Choroid plexus epithelial cell (primary cell): Measurements from ENCODE around the gene AUP1.

Experiments used
- DNase-seq: peaks from one replicate; pipeline ENCODE4 v3.0.0-alpha.2; 2010; ENCODE audit warnings: low read depth
- H3K4me3 ChIP-seq: 2 replicates; pipeline ENCODE4 v1.5.1; 2011; ENCODE audit warnings: low read depth, mild to moderate bottlenecking, control low read depth, low read length, moderate library complexity
- TF ChIP-seq, protein P1 (sequence below): conservative IDR thresholded peaks from 2 replicates; pipeline ENCODE4 v1.5.1; 2011; ENCODE audit warnings: low read depth, mild to moderate bottlenecking, control low read depth, inconsistent platforms, low read length, moderate library complexity

The AUP1 gene

GRCh38 chr2:74527741-74528140 lies 1.8 kb downstream of the AUP1 start:
- no peak overlapping the region for H3K4me3 ChIP-seq
- TF ChIP-seq, protein P1, sequence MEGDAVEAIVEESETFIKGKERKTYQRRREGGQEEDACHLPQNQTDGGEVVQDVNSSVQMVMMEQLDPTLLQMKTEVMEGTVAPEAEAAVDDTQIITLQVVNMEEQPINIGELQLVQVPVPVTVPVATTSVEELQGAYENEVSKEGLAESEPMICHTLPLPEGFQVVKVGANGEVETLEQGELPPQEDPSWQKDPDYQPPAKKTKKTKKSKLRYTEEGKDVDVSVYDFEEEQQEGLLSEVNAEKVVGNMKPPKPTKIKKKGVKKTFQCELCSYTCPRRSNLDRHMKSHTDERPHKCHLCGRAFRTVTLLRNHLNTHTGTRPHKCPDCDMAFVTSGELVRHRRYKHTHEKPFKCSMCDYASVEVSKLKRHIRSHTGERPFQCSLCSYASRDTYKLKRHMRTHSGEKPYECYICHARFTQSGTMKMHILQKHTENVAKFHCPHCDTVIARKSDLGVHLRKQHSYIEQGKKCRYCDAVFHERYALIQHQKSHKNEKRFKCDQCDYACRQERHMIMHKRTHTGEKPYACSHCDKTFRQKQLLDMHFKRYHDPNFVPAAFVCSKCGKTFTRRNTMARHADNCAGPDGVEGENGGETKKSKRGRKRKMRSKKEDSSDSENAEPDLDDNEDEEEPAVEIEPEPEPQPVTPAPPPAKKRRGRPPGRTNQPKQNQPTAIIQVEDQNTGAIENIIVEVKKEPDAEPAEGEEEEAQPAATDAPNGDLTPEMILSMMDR: no peak

DNA sequence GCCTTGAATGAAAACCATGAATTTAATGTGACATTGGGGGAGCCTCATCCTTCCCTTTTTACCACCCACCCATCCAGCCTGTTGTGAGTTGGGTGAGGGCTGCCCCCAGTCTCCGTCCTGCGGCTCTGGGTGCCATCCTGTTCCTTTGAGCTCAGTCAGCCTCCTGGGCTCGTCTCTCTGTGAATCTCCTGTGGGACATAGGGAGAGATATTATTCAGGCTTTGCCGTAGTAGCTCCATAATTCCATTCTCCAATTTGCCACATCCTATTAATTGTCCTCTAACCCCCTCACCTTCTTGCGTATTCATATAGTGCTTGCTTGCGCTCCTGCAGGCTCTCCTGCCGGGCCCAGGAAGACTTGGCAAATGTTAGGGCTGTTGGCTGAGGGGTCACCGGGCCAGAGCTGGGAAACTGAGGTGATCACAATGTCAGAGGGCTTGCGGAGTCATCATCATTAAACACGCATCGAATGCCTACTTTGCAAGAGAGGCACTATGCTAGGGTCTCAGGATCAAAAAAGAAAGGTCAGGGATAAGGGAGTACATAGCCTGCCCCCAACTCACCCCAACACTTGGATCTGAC lies 2.8 kb downstream of the AUP1 start:
- DNase-seq: no peak
- no peak overlapping the region for H3K4me3 ChIP-seq
- TF ChIP-seq, protein P1: no peak

More at GRCh38 chr2:74527741-74528140, 1.8 kb downstream of the AUP1 start:
- DNase-seq: no peak

- TF ChIP-seq, protein P1: no peak
- peak; percentile 46 for DNase-seq
- H3K4me3 ChIP-seq: no peak within 1 kb of the TSS
Measured at GRCh38 chr2:74525717-74526648, 3.5 kb downstream of the AUP1 start, which contains the start of gene DQX1. Gene DQX1 (minus strand): TSS chr2:74526231. CDS start chr2:74525729, 502 bp downstream.

DNA sequence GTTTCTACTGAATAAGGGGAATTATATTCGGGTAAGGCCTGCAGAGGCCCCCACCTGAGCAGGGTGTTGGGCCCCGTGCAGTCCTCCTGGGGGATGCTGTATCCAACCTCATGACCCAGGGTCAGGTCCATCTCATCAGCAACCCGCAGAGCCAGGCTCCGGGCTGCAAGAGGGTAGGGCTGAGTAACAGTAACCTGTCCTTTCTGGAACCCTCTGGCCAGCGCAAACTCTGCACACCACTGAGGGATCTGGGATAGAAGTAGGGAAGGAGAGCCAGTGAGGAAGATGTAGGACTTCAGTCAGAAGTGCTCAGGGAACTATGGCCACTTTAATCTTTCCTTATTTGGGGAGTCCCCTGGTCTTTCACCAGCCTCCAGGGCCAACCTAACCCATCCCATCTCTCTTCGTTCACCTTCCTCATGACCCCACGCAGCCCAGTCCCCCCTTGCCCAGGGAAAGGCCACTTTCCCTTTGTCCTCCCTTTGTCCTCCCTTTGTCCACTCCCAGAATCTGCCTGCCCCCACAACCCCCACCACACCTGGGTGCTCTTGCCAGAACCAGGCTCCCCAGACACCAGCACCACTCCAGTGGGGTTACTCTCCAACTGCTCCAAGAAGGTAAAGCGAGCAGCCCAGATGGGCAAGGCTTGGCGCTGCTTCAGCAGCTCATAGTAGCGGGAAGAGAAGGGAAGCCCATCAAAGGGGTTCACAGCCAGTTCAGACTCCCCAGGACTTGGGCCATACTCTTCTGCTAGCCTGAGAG lies 4.4 kb downstream of the AUP1 start:
- TF ChIP-seq, protein P1: no peak
- no peak overlapping the region for H3K4me3 ChIP-seq

GRCh38 chr2:74524005-74524404 lies 5.5 kb downstream of the AUP1 start:
- DNase-seq: no peak
- TF ChIP-seq, protein P1: no peak
- H3K4me3 ChIP-seq: no peak overlapping the region

More for the DNA sequence above, 4.4 kb downstream of the AUP1 start:
- no peak for DNase-seq

GRCh38 chr2:74522516-74522915 lies 7.0 kb downstream of the AUP1 start:
- DNase-seq: no peak
- no peak overlapping the region for H3K4me3 ChIP-seq
- TF ChIP-seq, protein P1: no peak
